Activated CD4-positive, CD25-positive, alpha-beta regulatory T cell (primary cell): ENCODE measurements around the gene SMYD4.
"Not testable (repeated sequence)": the region's sequence is repeated elsewhere in the genome, so short reads cannot be mapped to it uniquely, and the experiment has no call there.

Experiments
- DNase-seq, 4 experiments: peaks; one replicate each; lab custom pipeline; 2025; lab: John Stamatoyannopoulos, UW

The SMYD4 gene

GRCh38 chr17:1779571-1780131 lies 50.1 kb downstream of the SMYD4 start:
- no peak for DNase-seq

- no peak for DNase-seq
Observed at GRCh38 chr17:1776857-1777256, 52.8 kb downstream of the SMYD4 start.

GRCh38 chr17:1776328-1776727 lies 53.4 kb downstream of the SMYD4 start:
- no peak for DNase-seq

GRCh38 chr17:1774390-1775176 lies 55.1 kb downstream of the SMYD4 start:
- no peak for DNase-seq

GRCh38 chr17:1773696-1774181 lies 56.0 kb downstream of the SMYD4 start:
- DNase-seq = no peak

GRCh38 chr17:1773000-1773695 lies 56.6 kb downstream of the SMYD4 start:
- not testable (repeated sequence) for DNase-seq

- DNase-seq = no peak
Observed at GRCh38 chr17:1769822-1770477, 59.8 kb downstream of the SMYD4 start.

- DNase-seq = no peak
Observed at GRCh38 chr17:1767358-1767757, 62.3 kb downstream of the SMYD4 start.

- no peak for DNase-seq
Observed at GRCh38 chr17:1766382-1767135, 63.1 kb downstream of the SMYD4 start.

- no peak for DNase-seq
Observed at GRCh38 chr17:1765576-1765975, 64.1 kb downstream of the SMYD4 start.

- not testable (repeated sequence) for DNase-seq
Observed at GRCh38 chr17:1764705-1765104, 65.0 kb downstream of the SMYD4 start.

GRCh38 chr17:1764284-1764683 lies 65.4 kb downstream of the SMYD4 start:
- DNase-seq = peak in 2 of 4 experiments; percentile 21 to 35

- no peak for DNase-seq
Observed at GRCh38 chr17:1762901-1763898, 66.5 kb downstream of the SMYD4 start.

- no peak for DNase-seq
Observed at GRCh38 chr17:1762233-1762900, 67.3 kb downstream of the SMYD4 start.

GRCh38 chr17:1759529-1759928 lies 70.2 kb downstream of the SMYD4 start:
- DNase-seq = no peak

GRCh38 chr17:1758807-1759206 lies 70.9 kb downstream of the SMYD4 start:
- DNase-seq = no peak

GRCh38 chr17:1755827-1756262 lies 73.9 kb downstream of the SMYD4 start:
- no peak for DNase-seq

- no peak for DNase-seq
Observed at GRCh38 chr17:1755252-1755826, 74.4 kb downstream of the SMYD4 start.

GRCh38 chr17:1754430-1755112 lies 75.1 kb downstream of the SMYD4 start:
- DNase-seq = no peak
